WTC11 (cell line): ENCODE data around the gene NUDT3.

Experiments
- AFF4 ChIP-seq: sonication (generic); formaldehyde crosslinking; IDR thresholded peaks from 2 replicates; pipeline ENCODE4 v1.8.1; 2023; ENCODE audit warnings: mild to moderate bottlenecking, missing genetic modification reagents, borderline replicate concordance
- CREB1 ChIP-seq: sonication (generic); formaldehyde crosslinking; IDR thresholded peaks from 2 replicates; pipeline ENCODE4 v1.8.0; 2023; ENCODE audit warnings: mild to moderate bottlenecking, missing genetic modification reagents
- CTCF ChIP-seq: fragments of 200-600 bp; IDR thresholded peaks from 2 replicates; pipeline ENCODE4 v1.8.0; 2022; ENCODE audit warnings: antibody characterized with exemption
- GABPB1 ChIP-seq: sonication (generic); formaldehyde crosslinking; IDR thresholded peaks from 2 replicates; pipeline ENCODE4 v1.8.1; 2023; ENCODE audit warnings: mild to moderate bottlenecking, missing genetic modification reagents
- MAX ChIP-seq: sonication (generic); formaldehyde crosslinking; IDR thresholded peaks from 2 replicates; pipeline ENCODE4 v1.8.0; 2022; ENCODE audit warnings: mild to moderate bottlenecking, missing genetic modification reagents
- RORB ChIP-seq: fragments of 250-450 bp; sonication (Bioruptor Pico); IDR thresholded peaks from 2 replicates; pipeline ENCODE4 v1.9.0; 2021; ENCODE audit warnings: mild to moderate bottlenecking
- SP1 ChIP-seq: sonication (generic); formaldehyde crosslinking; conservative IDR thresholded peaks from 2 replicates; pipeline ENCODE4 v1.8.1; 2022; ENCODE audit warnings: missing genetic modification reagents
- ZNF121 ChIP-seq: sonication (generic); formaldehyde crosslinking; IDR thresholded peaks from 2 replicates; pipeline ENCODE4 v1.8.0; 2023; ENCODE audit warnings: missing genetic modification reagents
- ZNF317 ChIP-seq: sonication (generic); formaldehyde crosslinking; IDR thresholded peaks from 2 replicates; pipeline ENCODE4 v1.8.1; 2023; ENCODE audit warnings: low read depth, mild to moderate bottlenecking, moderate library complexity, missing genetic modification reagents, borderline replicate concordance

GRCh38 chr6:34424200-34425131, 32.0 kb upstream of the NUDT3 start:
- TF ChIP-seq CTCF: no peak
- TF ChIP-seq CREB1 (CRISPR knock-in tag): no peak
- TF ChIP-seq ZNF121 (CRISPR knock-in tag): no peak
- no peak for TF ChIP-seq RORB (CRISPR knock-in tag)
- TF ChIP-seq ZNF317 (CRISPR knock-in tag): no peak
- TF ChIP-seq MAX (CRISPR knock-in tag): no peak
- TF ChIP-seq AFF4 (CRISPR knock-in tag): no peak
- TF ChIP-seq GABPB1 (CRISPR knock-in tag): no peak
- TF ChIP-seq SP1 (CRISPR knock-in tag): no peak
